KMS-11 (cell line): ENCODE data around the gene NALF2.

ENCODE experiments used
- H2AFZ ChIP-seq: fragments of 200-600 bp; sonication (generic); 2 replicates; pipeline ENCODE4 v1.6.1; 2016; ENCODE audit warnings: antibody characterized with exemption, mixed run types, low read depth
- H3K27ac ChIP-seq: fragments of 200-600 bp; sonication (generic); 2 replicates; pipeline ENCODE4 v1.6.1; 2016; ENCODE audit warnings: mild to moderate bottlenecking, mixed run types
- H3K27me3 ChIP-seq: fragments of 200-600 bp; sonication (generic); 2 replicates; pipeline ENCODE4 v1.6.1; 2017; ENCODE audit warnings: mild to moderate bottlenecking, low read depth, mixed run types, moderate library complexity; ENCODE audit not compliant: insufficient read depth
- H3K36me3 ChIP-seq: fragments of 200-600 bp; sonication (generic); 2 replicates; pipeline ENCODE4 v1.6.1; 2017; ENCODE audit warnings: mild to moderate bottlenecking, mixed run types; ENCODE audit not compliant: insufficient read depth
- H3K4me1 ChIP-seq: fragments of 200-600 bp; sonication (generic); 2 replicates; pipeline ENCODE4 v1.6.1; 2016; ENCODE audit warnings: mild to moderate bottlenecking, low read depth, mixed run types; ENCODE audit not compliant: poor library complexity, severe bottlenecking
- H3K4me2 ChIP-seq: fragments of 200-600 bp; sonication (generic); 2 replicates; pipeline ENCODE4 v1.7.0; 2016; ENCODE audit warnings: mild to moderate bottlenecking, mixed run types
- H3K4me3 ChIP-seq: fragments of 200-600 bp; sonication (generic); IDR thresholded peaks from 2 replicates; pipeline ENCODE4 v1.6.1; 2017; ENCODE audit warnings: low read depth, low read length, mixed read lengths; ENCODE audit not compliant: insufficient read depth
- H3K79me2 ChIP-seq: fragments of 200-600 bp; sonication (generic); 2 replicates; pipeline ENCODE4 v1.6.1; 2016; ENCODE audit warnings: low read depth, mixed run types; ENCODE audit not compliant: insufficient read depth
- H3K9ac ChIP-seq: fragments of 200-600 bp; sonication (generic); 2 replicates; pipeline ENCODE4 v1.6.1; 2016; ENCODE audit warnings: mild to moderate bottlenecking, mixed run types
- H4K20me1 ChIP-seq: fragments of 200-600 bp; sonication (generic); 2 replicates; pipeline ENCODE4 v1.6.1; 2016; ENCODE audit warnings: mild to moderate bottlenecking, mixed run types; ENCODE audit not compliant: insufficient read depth
- TF ChIP-seq, protein P1 (sequence below): fragments of 200-600 bp; sonication (generic); conservative IDR thresholded peaks from 2 replicates; pipeline ENCODE4 v1.6.1; 2017; ENCODE audit warnings: low read depth, mild to moderate bottlenecking, antibody characterized with exemption, low read length, moderate library complexity, mixed read lengths

Gene NALF2

DNA sequence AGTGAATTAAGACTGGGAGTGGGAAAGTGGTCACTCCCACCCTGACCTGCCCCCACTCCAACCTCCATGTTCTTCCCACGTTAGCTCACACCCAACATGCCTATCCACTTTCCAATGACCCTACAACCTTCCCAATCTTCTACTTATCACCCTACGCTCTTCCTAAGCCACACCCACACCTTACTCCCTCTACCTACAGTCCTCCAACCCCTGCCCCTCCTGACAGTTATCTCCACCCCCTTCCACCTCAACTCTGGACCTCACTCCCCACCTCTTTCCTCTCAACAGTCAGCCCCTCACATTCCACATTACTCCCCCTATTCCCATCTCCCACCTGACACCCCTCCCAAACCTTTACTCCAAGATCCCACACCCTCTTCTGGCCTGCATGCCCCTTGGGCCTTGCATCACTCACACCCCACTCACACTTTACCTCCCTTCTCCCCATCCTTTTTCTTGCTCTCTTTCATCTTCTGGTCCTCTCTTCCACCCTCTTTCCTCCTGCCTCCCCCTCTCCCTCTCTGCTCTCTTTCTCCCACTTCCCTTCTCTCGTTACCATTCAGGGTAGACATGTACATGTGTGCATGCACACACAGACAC, 6.9 kb downstream of the NALF2 start:
- Histone ChIP-seq H3K36me3 (no peaks in the 10 kb centered on the region), H3K9ac (no peak overlapping the region), H3K27me3 (no peaks in the 10 kb centered on the region), H2AFZ (no peak overlapping the region), H3K4me3 (no peak overlapping the region), H3K4me2 (no peak overlapping the region), H4K20me1 (no peaks in the 10 kb centered on the region), H3K4me1 (no peaks in the 10 kb centered on the region), H3K79me2 (no peaks in the 10 kb centered on the region; the same call in 1 of the 2 replicates), H3K27ac (no peak overlapping the region)
- TF ChIP-seq, protein P1, sequence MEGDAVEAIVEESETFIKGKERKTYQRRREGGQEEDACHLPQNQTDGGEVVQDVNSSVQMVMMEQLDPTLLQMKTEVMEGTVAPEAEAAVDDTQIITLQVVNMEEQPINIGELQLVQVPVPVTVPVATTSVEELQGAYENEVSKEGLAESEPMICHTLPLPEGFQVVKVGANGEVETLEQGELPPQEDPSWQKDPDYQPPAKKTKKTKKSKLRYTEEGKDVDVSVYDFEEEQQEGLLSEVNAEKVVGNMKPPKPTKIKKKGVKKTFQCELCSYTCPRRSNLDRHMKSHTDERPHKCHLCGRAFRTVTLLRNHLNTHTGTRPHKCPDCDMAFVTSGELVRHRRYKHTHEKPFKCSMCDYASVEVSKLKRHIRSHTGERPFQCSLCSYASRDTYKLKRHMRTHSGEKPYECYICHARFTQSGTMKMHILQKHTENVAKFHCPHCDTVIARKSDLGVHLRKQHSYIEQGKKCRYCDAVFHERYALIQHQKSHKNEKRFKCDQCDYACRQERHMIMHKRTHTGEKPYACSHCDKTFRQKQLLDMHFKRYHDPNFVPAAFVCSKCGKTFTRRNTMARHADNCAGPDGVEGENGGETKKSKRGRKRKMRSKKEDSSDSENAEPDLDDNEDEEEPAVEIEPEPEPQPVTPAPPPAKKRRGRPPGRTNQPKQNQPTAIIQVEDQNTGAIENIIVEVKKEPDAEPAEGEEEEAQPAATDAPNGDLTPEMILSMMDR = no peak

DNA sequence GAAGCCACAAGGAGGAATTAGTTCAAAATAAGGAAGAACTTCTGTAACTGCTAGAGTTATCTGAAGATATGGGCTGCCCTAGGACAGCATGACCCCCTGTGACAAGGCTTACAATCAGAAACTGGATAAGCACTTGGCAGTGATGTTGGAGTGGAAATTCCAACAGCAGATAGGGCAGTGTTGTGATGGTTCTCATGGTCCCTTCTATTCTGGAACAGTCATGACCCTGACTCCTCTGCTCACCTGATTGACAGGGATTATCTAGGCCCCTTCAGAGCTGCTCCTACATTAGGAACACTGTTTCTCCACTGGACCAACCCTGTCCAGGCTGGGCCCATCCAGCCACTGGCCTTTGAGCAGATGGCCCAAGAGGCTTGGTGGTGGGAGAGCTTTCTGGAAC, 17.9 kb downstream of the NALF2 start:
- H2AFZ ChIP-seq = no peak overlapping the region
- no peaks in the 10 kb centered on the region for H3K4me1 ChIP-seq
- TF ChIP-seq, protein P1 = no peak
- H3K4me3 ChIP-seq = no peak overlapping the region
- no peak overlapping the region for H3K4me2 ChIP-seq
- H3K9ac ChIP-seq = no peak overlapping the region
- no peaks in the 10 kb centered on the region for H3K79me2 ChIP-seq
- no peak overlapping the region for H3K27ac ChIP-seq
- H3K36me3 ChIP-seq = no peaks in the 10 kb centered on the region
- no peaks in the 10 kb centered on the region for H4K20me1 ChIP-seq
- H3K27me3 ChIP-seq = no peaks in the 10 kb centered on the region

DNA sequence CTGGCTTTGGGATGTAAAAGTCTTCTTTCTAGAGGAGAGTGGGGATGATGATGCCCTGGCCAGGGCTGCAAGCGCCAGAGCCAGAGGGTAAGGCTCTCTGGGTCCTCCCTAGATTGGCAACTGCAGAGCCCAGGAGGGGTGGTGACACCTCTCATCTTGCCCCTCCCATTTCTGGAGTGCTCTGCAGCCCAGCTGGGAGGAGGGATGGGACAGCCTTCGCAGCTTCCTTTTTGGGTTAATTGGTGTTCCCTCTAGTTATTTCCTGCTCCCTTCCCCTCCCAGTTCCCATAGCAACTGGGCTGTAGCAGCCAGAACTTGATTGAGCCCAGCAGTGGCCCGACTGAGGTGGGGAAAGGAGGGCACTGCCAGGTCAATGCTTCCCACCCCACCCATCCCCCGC, 19.2 kb downstream of the NALF2 start:
- Histone ChIP-seq H4K20me1 (no peaks in the 10 kb centered on the region), H3K4me1 (no peaks in the 10 kb centered on the region), H3K9ac (no peak overlapping the region), H3K27me3 (no peaks in the 10 kb centered on the region), H3K4me2 (no peak overlapping the region), H3K36me3 (no peaks in the 10 kb centered on the region), H3K27ac (no peak overlapping the region), H3K4me3 (no peak overlapping the region), H2AFZ (no peak overlapping the region), H3K79me2 (no peaks in the 10 kb centered on the region)
- TF ChIP-seq, protein P1 = no peak

DNA sequence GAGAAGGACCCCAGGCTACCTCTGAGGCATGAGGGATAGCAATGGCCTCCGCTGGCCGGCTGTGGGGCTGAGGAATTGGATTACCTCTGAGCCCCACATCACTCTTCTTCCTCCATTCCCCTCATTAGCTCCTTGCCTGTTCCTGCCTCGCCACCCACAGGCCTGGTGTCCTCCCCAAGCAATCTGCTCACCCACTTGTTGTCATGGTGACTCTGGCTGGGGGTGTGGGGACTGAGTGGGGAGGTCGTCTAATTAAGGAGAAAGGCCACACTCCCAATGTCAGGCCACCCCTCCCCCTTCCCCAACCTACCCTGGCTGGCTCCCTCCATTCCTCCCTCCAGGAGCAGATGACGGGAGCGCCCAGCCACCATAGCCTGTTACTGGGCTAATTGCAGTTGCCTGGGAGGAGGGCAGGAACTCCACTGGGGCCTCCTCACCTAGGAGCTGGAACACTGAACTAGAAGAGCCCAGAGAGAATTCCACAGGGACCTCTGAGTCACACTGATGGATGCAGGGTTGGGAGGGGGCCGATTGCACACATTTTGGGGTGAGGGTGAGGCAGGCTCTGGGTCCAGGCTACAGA, 20.7 kb downstream of the NALF2 start:
- Histone ChIP-seq H3K27me3 (no peaks in the 10 kb centered on the region), H3K79me2 (no peaks in the 10 kb centered on the region), H3K4me3 (no peak overlapping the region), H2AFZ (no peak overlapping the region), H3K4me2 (no peak overlapping the region), H3K4me1 (no peaks in the 10 kb centered on the region), H3K27ac (no peak overlapping the region), H3K9ac (no peak overlapping the region), H4K20me1 (no peaks in the 10 kb centered on the region), H3K36me3 (no peaks in the 10 kb centered on the region)
- TF ChIP-seq, protein P1 = no peak
